ENCODE measurements around the gene GHRHR. TPM values are rescaled to one million over a fixed set of nuclear protein-coding genes. Genes with fewer than 3 reads are reported as not detected.

GHRHR gene
- total RNA-seq, 1 experiment from 2014 or later, result not detected

- intact Hi-C loops (cut with micrococcal nuclease; ENCODE audit: unreplicated experiment), result no loop called here
- Histone ChIP-seq H3K4me3 (ENCODE audit: low read depth, low read length) (no peak overlapping the region), H3K27me3 (replicated peaks; ENCODE audit: control insufficient read depth, insufficient read depth, low read length) (no peaks in the 10 kb centered on the region), H3K36me3 (ENCODE audit: control insufficient read depth, insufficient read depth, low read length) (no peaks in the 10 kb centered on the region), H3K9me3 (no peaks in the 10 kb centered on the region), H3K4me1 (no peaks in the 10 kb centered on the region)
- peaks cover 6% of the 10 kb centered on the region for H3K4me1 Mint-ChIP-seq (ENCODE audit: low read depth, unreplicated experiment)
- DNase-seq, result no peak
- ChIA-PET CTCF (no interaction called here), POLR2A (no interaction called here)
- no peak for TF ChIP-seq CTCF (IDR thresholded peaks at IDR 0.05; ENCODE audit: insufficient read depth in 1 of 2, low read depth in 1 of 2, low read length in 1 of 2, severe bottlenecking in 1 of 2, unreplicated experiment in 1 of 2)
- H3K9me3 Mint-ChIP-seq (ENCODE audit: unreplicated experiment), result no peaks in the 10 kb centered on the region
- no TSS peak for BruUV-seq (replicated peaks)
- H3K4me3 Mint-ChIP-seq (ENCODE audit: unreplicated experiment), result no peak overlapping the region
- no peak overlapping the region for H3K27ac Mint-ChIP-seq (ENCODE audit: unreplicated experiment)
- no peaks in the 10 kb centered on the region for H3K36me3 Mint-ChIP-seq (ENCODE audit: insufficient read depth, unreplicated experiment)
- H3K27me3 Mint-ChIP-seq (ENCODE audit: insufficient read depth, unreplicated experiment), result peaks cover 5% of the 10 kb centered on the region
Observed at GRCh38 chr7:31003097-31003496, 39.3 kb downstream of the GHRHR start.

- H3K27ac Mint-ChIP-seq (ENCODE audit: unreplicated experiment), result no peak overlapping the region
- no peak for DNase-seq
- Histone ChIP-seq H3K4me3 (ENCODE audit: low read depth, low read length) (no peak overlapping the region), H3K4me1 (no peaks in the 10 kb centered on the region), H3K36me3 (ENCODE audit: control insufficient read depth, insufficient read depth, low read length) (no peaks in the 10 kb centered on the region), H3K27me3 (replicated peaks; ENCODE audit: control insufficient read depth, insufficient read depth, low read length) (no peaks in the 10 kb centered on the region), H3K9me3 (no peaks in the 10 kb centered on the region)
- no peak for TF ChIP-seq CTCF (IDR thresholded peaks at IDR 0.05; ENCODE audit: insufficient read depth in 1 of 2, low read depth in 1 of 2, low read length in 1 of 2, severe bottlenecking in 1 of 2, unreplicated experiment in 1 of 2)
- peaks cover 5% of the 10 kb centered on the region for H3K27me3 Mint-ChIP-seq (ENCODE audit: insufficient read depth, unreplicated experiment)
- no peak overlapping the region for H3K4me3 Mint-ChIP-seq (ENCODE audit: unreplicated experiment)
- no TSS peak for BruUV-seq (replicated peaks)
- peaks cover 6% of the 10 kb centered on the region for H3K4me1 Mint-ChIP-seq (ENCODE audit: low read depth, unreplicated experiment)
- CTCF ChIA-PET, result no interaction called here
- H3K36me3 Mint-ChIP-seq (ENCODE audit: insufficient read depth, unreplicated experiment), result no peaks in the 10 kb centered on the region
- POLR2A ChIA-PET, result no interaction called here
- no peaks in the 10 kb centered on the region for H3K9me3 Mint-ChIP-seq (ENCODE audit: unreplicated experiment)
- intact Hi-C loops (cut with micrococcal nuclease; ENCODE audit: unreplicated experiment), result no loop called here
Observed at GRCh38 chr7:31003721-31004120, 40.0 kb downstream of the GHRHR start.

- TF ChIP-seq CTCF (IDR thresholded peaks at IDR 0.05; ENCODE audit: insufficient read depth in 1 of 2, low read depth in 1 of 2, low read length in 1 of 2, severe bottlenecking in 1 of 2, unreplicated experiment in 1 of 2), result no peak
- Mint-ChIP-seq H3K27me3 (ENCODE audit: insufficient read depth, unreplicated experiment) (peaks cover 11% of the 10 kb centered on the region), H3K9me3 (ENCODE audit: unreplicated experiment) (no peaks in the 10 kb centered on the region), H3K36me3 (ENCODE audit: insufficient read depth, unreplicated experiment) (no peaks in the 10 kb centered on the region), H3K4me1 (ENCODE audit: low read depth, unreplicated experiment) (peaks cover 6% of the 10 kb centered on the region), H3K27ac (ENCODE audit: unreplicated experiment) (no peak overlapping the region), H3K4me3 (ENCODE audit: unreplicated experiment) (no peak overlapping the region)
- POLR2A ChIA-PET, result no interaction called here
- no peaks in the 10 kb centered on the region for H3K4me1 ChIP-seq
- BruUV-seq (replicated peaks), result no TSS peak
- intact Hi-C loops (cut with micrococcal nuclease; ENCODE audit: unreplicated experiment), result no loop called here
- CTCF ChIA-PET, result no interaction called here
- H3K36me3 ChIP-seq (ENCODE audit: control insufficient read depth, insufficient read depth, low read length), result no peaks in the 10 kb centered on the region
- H3K27me3 ChIP-seq (replicated peaks; ENCODE audit: control insufficient read depth, insufficient read depth, low read length), result no peaks in the 10 kb centered on the region
- H3K9me3 ChIP-seq, result no peaks in the 10 kb centered on the region
- no peak for DNase-seq
- H3K4me3 ChIP-seq (ENCODE audit: low read depth, low read length), result no peak overlapping the region
Observed at GRCh38 chr7:31004393-31004792, 40.6 kb downstream of the GHRHR start.

All from Caco-2 (cell line).